OCI-LY1 (cell line): ENCODE data around the gene BACH2.

Source experiments
- H2AFZ ChIP-seq: fragments of 200-600 bp; sonication (generic), shearing (Covaris generic); 2 replicates; pipeline ENCODE4 v1.6.0; 2014; ENCODE audit warnings: antibody characterized with exemption, mild to moderate bottlenecking, low read length
- H3F3A ChIP-seq: fragments of 200-600 bp; sonication (generic), shearing (Covaris generic); 2 replicates; pipeline ENCODE4 v1.6.0; 2014; ENCODE audit warnings: mild to moderate bottlenecking, antibody characterized with exemption, low read length, moderate library complexity; ENCODE audit not compliant: insufficient read depth
- H3K27ac ChIP-seq: fragments of 200-600 bp; sonication (generic); 2 replicates; pipeline ENCODE4 v1.5.1; 2014; ENCODE audit warnings: low read length, mixed run types, mild to moderate bottlenecking, low read depth; ENCODE audit not compliant: poor library complexity, severe bottlenecking
- H3K27me3 ChIP-seq: fragments of 200-600 bp; sonication (generic); 2 replicates; pipeline ENCODE4 v1.6.0; 2014; ENCODE audit warnings: antibody characterized with exemption, mild to moderate bottlenecking, low read length, moderate library complexity; ENCODE audit not compliant: insufficient read depth
- H3K36me3 ChIP-seq: fragments of 200-600 bp; sonication (generic); 2 replicates; pipeline ENCODE4 v1.6.1; 2014; ENCODE audit warnings: mild to moderate bottlenecking, antibody characterized with exemption, low read length, moderate library complexity, mixed read lengths; ENCODE audit not compliant: insufficient read depth
- H3K4me1 ChIP-seq: fragments of 200-600 bp; sonication (generic); 2 replicates; pipeline ENCODE4 v1.5.1; 2014; ENCODE audit warnings: mild to moderate bottlenecking, low read length, moderate library complexity; ENCODE audit not compliant: insufficient read depth, severe bottlenecking
- H3K4me2 ChIP-seq: fragments of 200-600 bp; sonication (generic), shearing (Covaris generic); 2 replicates; pipeline ENCODE4 v1.6.1; 2014; ENCODE audit warnings: low read length
- H3K4me3 ChIP-seq: fragments of 200-600 bp; sonication (generic); 2 replicates; pipeline ENCODE4 v1.5.1; 2014; ENCODE audit warnings: low read length, low read depth, mild to moderate bottlenecking, mixed read lengths; ENCODE audit not compliant: poor library complexity, severe bottlenecking
- H3K79me2 ChIP-seq: fragments of 200-600 bp; shearing (Covaris generic); 2 replicates; pipeline ENCODE4 v1.6.1; 2016; ENCODE audit warnings: mixed run types, low read length, mixed read lengths; ENCODE audit not compliant: insufficient read depth
- H3K9ac ChIP-seq: fragments of 200-600 bp; sonication (generic), shearing (Covaris generic); 2 replicates; pipeline ENCODE4 v1.6.1; 2014; ENCODE audit warnings: mild to moderate bottlenecking, low read length, mixed read lengths
- H3K9me2 ChIP-seq: fragments of 200-600 bp; sonication (generic), shearing (Covaris generic); 2 replicates; pipeline ENCODE4 v1.6.1; 2014; ENCODE audit warnings: low read depth, mild to moderate bottlenecking, low read length, mixed read lengths
- H3K9me3 ChIP-seq: fragments of 200-600 bp; shearing (Covaris generic); 2 replicates; pipeline ENCODE4 v1.6.1; 2014; ENCODE audit warnings: low read length, mixed read lengths
- H4K20me1 ChIP-seq: fragments of 200-600 bp; sonication (generic), shearing (Covaris generic); 2 replicates; pipeline ENCODE4 v1.6.0; 2016; ENCODE audit warnings: mild to moderate bottlenecking, low read length; ENCODE audit not compliant: insufficient read depth
- CTCF ChIP-seq: fragments of 200-600 bp; sonication (generic), shearing (Covaris generic); IDR thresholded peaks from 2 replicates; pipeline ENCODE4 v1.5.1; 2017; ENCODE audit warnings: mild to moderate bottlenecking, antibody characterized with exemption, low read length, moderate library complexity, mixed read lengths
- EZH2 ChIP-seq: fragments of 200-600 bp; sonication (generic), shearing (Covaris generic); IDR thresholded peaks from 2 replicates; pipeline ENCODE4 v1.8.0; 2017; ENCODE audit warnings: borderline replicate concordance, mixed run types, mild to moderate bottlenecking, antibody characterized with exemption, low read length, moderate library complexity, mixed read lengths

BACH2 gene

GRCh38 chr6:90139272-90139817 is 157.3 kb downstream of the BACH2 start:
- peaks cover 63% of the 10 kb centered on the region for H3K4me1 ChIP-seq
- peaks cover 100% of the 10 kb centered on the region for H3K79me2 ChIP-seq
- no peak overlapping the region for H2AFZ ChIP-seq
- H3K4me3 ChIP-seq, result no peak overlapping the region
- peak overlapping the region; percentile 2 for H3K27ac ChIP-seq
- H3F3A ChIP-seq, result 0 out of 2 replicates have a peak, but pooled peaks cover 6% of the 10 kb centered on the region
- no peaks in the 10 kb centered on the region for H4K20me1 ChIP-seq
- H3K9me3 ChIP-seq, result no peaks in the 10 kb centered on the region
- no peak overlapping the region for H3K4me2 ChIP-seq
- no peak overlapping the region for H3K9ac ChIP-seq
- TF ChIP-seq CTCF (no peak), EZH2 (no peak)
- H3K36me3 ChIP-seq, result peaks cover 77% of the 10 kb centered on the region
- H3K27me3 ChIP-seq, result no peaks in the 10 kb centered on the region
- no peaks in the 10 kb centered on the region for H3K9me2 ChIP-seq

DNA sequence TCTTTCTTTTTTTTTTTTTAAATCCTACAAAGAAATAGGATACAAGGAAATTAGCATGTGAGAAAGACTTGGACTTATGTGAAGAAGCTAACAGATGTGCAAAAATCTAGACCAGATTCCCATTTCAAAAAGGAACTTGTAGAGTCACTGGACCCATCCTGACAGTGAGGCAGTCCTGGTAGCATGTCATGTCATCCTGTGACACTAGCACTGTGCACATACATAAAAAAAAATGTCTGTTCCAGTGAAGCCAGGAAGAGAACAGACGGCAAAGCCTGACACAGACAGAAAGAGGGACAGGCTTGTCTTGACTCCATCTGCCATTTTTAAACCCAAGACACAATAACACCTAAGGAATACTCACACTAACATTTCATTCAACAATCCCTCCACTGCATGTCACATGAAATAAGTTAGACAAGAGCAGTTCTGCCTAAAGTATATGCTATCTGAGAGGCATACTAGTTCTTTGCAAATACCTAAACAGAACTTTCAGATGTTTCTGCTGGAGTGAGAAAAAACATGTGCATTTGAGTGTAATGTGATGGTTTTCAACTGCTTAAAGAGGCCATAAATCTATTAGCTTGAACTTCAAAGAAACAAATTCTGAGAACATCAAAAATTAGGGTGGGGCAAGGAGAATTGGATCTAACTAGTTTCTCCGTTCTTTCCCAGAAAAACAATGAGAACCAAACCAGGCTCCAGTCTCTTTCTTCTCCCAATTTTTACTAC is 159.6 kb downstream of the BACH2 start:
- H3K79me2 ChIP-seq, result peaks cover 91% of the 10 kb centered on the region
- H3K9me2 ChIP-seq, result no peaks in the 10 kb centered on the region
- no peak overlapping the region for H2AFZ ChIP-seq
- H3K4me1 ChIP-seq, result peaks cover 78% of the 10 kb centered on the region
- no peak overlapping the region for H3K4me3 ChIP-seq
- no peaks in the 10 kb centered on the region for H4K20me1 ChIP-seq
- no peak overlapping the region for H3K9ac ChIP-seq
- no peak overlapping the region for H3K4me2 ChIP-seq
- TF ChIP-seq EZH2 (no peak), CTCF (no peak)
- no peaks in the 10 kb centered on the region for H3K27me3 ChIP-seq
- H3K9me3 ChIP-seq, result no peaks in the 10 kb centered on the region
- peak overlapping the region; percentile 0 for H3K27ac ChIP-seq
- H3F3A ChIP-seq, result 0 out of 2 replicates have a peak, but pooled peaks cover 6% of the 10 kb centered on the region
- peaks cover 69% of the 10 kb centered on the region for H3K36me3 ChIP-seq

GRCh38 chr6:90136176-90136575 is 160.5 kb downstream of the BACH2 start:
- no peak overlapping the region for H3K4me3 ChIP-seq
- no peaks in the 10 kb centered on the region for H3K9me3 ChIP-seq
- TF ChIP-seq EZH2, result no peak
- no peak for TF ChIP-seq CTCF
- H3K27me3 ChIP-seq, result no peaks in the 10 kb centered on the region
- H2AFZ ChIP-seq, result no peak overlapping the region
- peaks cover 76% of the 10 kb centered on the region for H3K36me3 ChIP-seq
- H3K4me2 ChIP-seq, result no peak overlapping the region
- H3K9me2 ChIP-seq, result no peaks in the 10 kb centered on the region
- H3K9ac ChIP-seq, result no peak overlapping the region
- H4K20me1 ChIP-seq, result no peaks in the 10 kb centered on the region
- peaks cover 87% of the 10 kb centered on the region for H3K79me2 ChIP-seq
- H3K4me1 ChIP-seq, result peaks cover 85% of the 10 kb centered on the region
- peak overlapping the region; percentile 54 for H3K27ac ChIP-seq
- H3F3A ChIP-seq, result 0 out of 2 replicates have a peak, but pooled peaks cover 6% of the 10 kb centered on the region
